ENCODE results near the gene TSPAN12.
"Not testable (repeated sequence)": the region's sequence is repeated elsewhere in the genome, so short reads cannot be mapped to it uniquely, and the experiment has no call there.

Gene TSPAN12

GRCh38 chr7:120802751-120803150 is 55.2 kb downstream of the TSPAN12 start:
- no peak for DNase-seq

- DNase-seq = no peak
Measured at GRCh38 chr7:120799813-120800475, 58.0 kb downstream of the TSPAN12 start.

- no peak for DNase-seq
Measured at GRCh38 chr7:120799147-120799546, 58.8 kb downstream of the TSPAN12 start.

- DNase-seq = no peak
Measured at GRCh38 chr7:120797026-120797645, 60.8 kb downstream of the TSPAN12 start.

- no peak for DNase-seq
Measured at GRCh38 chr7:120794106-120794729, 63.7 kb downstream of the TSPAN12 start.

- no peak for DNase-seq
Measured at GRCh38 chr7:120793213-120793936, 64.6 kb downstream of the TSPAN12 start.

- no peak for DNase-seq
Measured at GRCh38 chr7:120792861-120793130, 65.1 kb downstream of the TSPAN12 start.

GRCh38 chr7:120792091-120792860 is 65.7 kb downstream of the TSPAN12 start:
- DNase-seq = peak; percentile 73 to 76

- no peak for DNase-seq
Measured at GRCh38 chr7:120785095-120785494, 72.8 kb downstream of the TSPAN12 start.

- no peak for DNase-seq
Measured at GRCh38 chr7:120783721-120784120, 74.2 kb downstream of the TSPAN12 start.

- no peak for DNase-seq
Measured at GRCh38 chr7:120783273-120783672, 74.7 kb downstream of the TSPAN12 start.

- DNase-seq = not testable (repeated sequence)
Measured at GRCh38 chr7:120781924-120782323, 76.0 kb downstream of the TSPAN12 start.

- no peak for DNase-seq
Measured at GRCh38 chr7:120780938-120781337, 77.0 kb downstream of the TSPAN12 start.

- DNase-seq = not testable (repeated sequence)
Measured at GRCh38 chr7:120780451-120780850, 77.5 kb downstream of the TSPAN12 start.

- not testable (repeated sequence) for DNase-seq
Measured at GRCh38 chr7:120779078-120779477, 78.9 kb downstream of the TSPAN12 start.

GRCh38 chr7:120775755-120776154 is 82.2 kb downstream of the TSPAN12 start:
- DNase-seq = no peak

GRCh38 chr7:120774481-120774880 is 83.5 kb downstream of the TSPAN12 start:
- DNase-seq = no peak

- no peak for DNase-seq
Measured at GRCh38 chr7:120770206-120770605, 87.7 kb downstream of the TSPAN12 start.

GRCh38 chr7:120760851-120761250 is 97.1 kb downstream of the TSPAN12 start:
- DNase-seq = no peak

- DNase-seq = no peak
Measured at GRCh38 chr7:120760050-120760449, 97.9 kb downstream of the TSPAN12 start.

GRCh38 chr7:120743128-120743527 is 114.8 kb downstream of the TSPAN12 start:
- DNase-seq = no peak

GRCh38 chr7:120742372-120742771 is 115.6 kb downstream of the TSPAN12 start:
- no peak for DNase-seq
